H9 (cell line): Measurements from ENCODE around the gene ZNF865. TPM values are rescaled to one million over a fixed set of nuclear protein-coding genes. Genes with fewer than 3 reads are reported as not detected.

ENCODE experiments used
- DNase-seq: peaks from one replicate; pipeline ENCODE4 v3.0.0-alpha.2; 2017
- H2AFZ ChIP-seq: one replicate; pipeline ENCODE4 v1.6.1; 2013; ENCODE audit warnings: mild to moderate bottlenecking, low read length, control low read depth, moderate library complexity
- H2AK5ac ChIP-seq: 2 replicates; pipeline ENCODE4 v1.6.1; 2013; ENCODE audit warnings: low read length, control low read depth, mixed read lengths; ENCODE audit not compliant: insufficient read length
- H2BK120ac ChIP-seq: one replicate; pipeline ENCODE4 v1.6.1; 2013; ENCODE audit warnings: low read depth, mild to moderate bottlenecking, low read length, control low read depth, inconsistent platforms; ENCODE audit not compliant: poor library complexity, severe bottlenecking
- H2BK12ac ChIP-seq: 2 replicates; pipeline ENCODE4 v1.6.1; 2013; ENCODE audit warnings: low read length, control low read depth, mixed read lengths, low read depth; ENCODE audit not compliant: insufficient read length
- H2BK15ac ChIP-seq: 2 replicates; pipeline ENCODE4 v1.6.1; 2013; ENCODE audit warnings: low read depth, low read length, control low read depth
- H2BK20ac ChIP-seq: one replicate; pipeline ENCODE4 v1.6.1; 2013; ENCODE audit warnings: low read depth, mild to moderate bottlenecking, low read length, control low read depth, inconsistent platforms; ENCODE audit not compliant: poor library complexity, severe bottlenecking
- H2BK5ac ChIP-seq: 2 replicates; pipeline ENCODE4 v1.6.1; 2013; ENCODE audit warnings: low read length, control low read depth, mixed read lengths; ENCODE audit not compliant: insufficient read length
- H3K14ac ChIP-seq: 2 replicates; pipeline ENCODE4 v1.6.1; 2013; ENCODE audit warnings: low read length, control low read depth; ENCODE audit not compliant: insufficient read depth
- H3K18ac ChIP-seq: 2 replicates; pipeline ENCODE4 v1.6.1; 2013; ENCODE audit warnings: low read depth, mild to moderate bottlenecking, mixed read lengths, low read length, control low read depth; ENCODE audit not compliant: insufficient read length
- H3K23ac ChIP-seq: 2 replicates; pipeline ENCODE4 v1.6.1; 2013; ENCODE audit warnings: low read length, control low read depth, mixed read lengths, low read depth; ENCODE audit not compliant: insufficient read length
- H3K23me2 ChIP-seq: 2 replicates; pipeline ENCODE4 v1.6.1; 2013; ENCODE audit warnings: low read depth, mild to moderate bottlenecking, mixed read lengths, low read length, control low read depth; ENCODE audit not compliant: insufficient read length, poor library complexity, severe bottlenecking
- H3K27ac ChIP-seq: 2 replicates; pipeline ENCODE4 v1.5.1; 2013; ENCODE audit warnings: low read length, control low read depth, mixed read lengths, low read depth; ENCODE audit not compliant: insufficient read length
- H3K27me3 ChIP-seq: 2 replicates; pipeline ENCODE4 v1.6.1; 2013; ENCODE audit warnings: low read length, control low read depth, inconsistent platforms; ENCODE audit not compliant: insufficient read depth
- H3K4ac ChIP-seq: 2 replicates; pipeline ENCODE4 v1.6.1; 2013; ENCODE audit warnings: low read depth, mild to moderate bottlenecking, control low read depth, inconsistent platforms, low read length, moderate library complexity
- H3K4me1 ChIP-seq: 2 replicates; pipeline ENCODE4 v1.6.1; 2013; ENCODE audit warnings: low read length, control low read depth, inconsistent platforms; ENCODE audit not compliant: insufficient read depth
- H3K4me2 ChIP-seq: 2 replicates; pipeline ENCODE4 v1.6.1; 2013; ENCODE audit warnings: low read length, control low read depth, mixed read lengths; ENCODE audit not compliant: insufficient read length, insufficient read depth
- H3K56ac ChIP-seq: 2 replicates; pipeline ENCODE4 v1.6.1; 2013; ENCODE audit warnings: low read depth, mild to moderate bottlenecking, mixed read lengths, low read length, control low read depth; ENCODE audit not compliant: insufficient read length
- H3K79me1 ChIP-seq: 2 replicates; pipeline ENCODE4 v1.6.1; 2013; ENCODE audit warnings: low read depth, mild to moderate bottlenecking, moderate library complexity, low read length, control low read depth, inconsistent platforms; ENCODE audit not compliant: insufficient read depth, poor library complexity, severe bottlenecking
- H3K79me2 ChIP-seq: 2 replicates; pipeline ENCODE4 v1.6.1; 2013; ENCODE audit warnings: low read length, control low read depth, inconsistent platforms; ENCODE audit not compliant: insufficient read depth
- H3K9ac ChIP-seq: 2 replicates; pipeline ENCODE4 v1.6.1; 2013; ENCODE audit warnings: low read length, control low read depth, mixed read lengths; ENCODE audit not compliant: insufficient read length; ENCODE audit errors: extremely low read depth
- H3K9me3 ChIP-seq: one replicate; pipeline ENCODE4 v1.6.1; 2013; ENCODE audit warnings: low read depth, low read length, inconsistent platforms; ENCODE audit not compliant: control insufficient read depth
- H3T11ph ChIP-seq: one replicate; pipeline ENCODE4 v1.6.1; 2013; ENCODE audit warnings: mild to moderate bottlenecking, low read length, control low read depth, inconsistent platforms
- H4K20me1 ChIP-seq: one replicate; pipeline ENCODE4 v1.6.1; 2013; ENCODE audit not compliant: control insufficient read depth, insufficient read length, insufficient read depth
- H4K5ac ChIP-seq: 2 replicates; pipeline ENCODE4 v1.6.1; 2013; ENCODE audit warnings: low read depth, mild to moderate bottlenecking, mixed read lengths, low read length, control low read depth; ENCODE audit not compliant: insufficient read length
- H4K8ac ChIP-seq: replicated peaks from 2 replicates; pipeline ENCODE4 v1.6.1; 2013; ENCODE audit warnings: low read length, control low read depth, mixed read lengths, low read depth; ENCODE audit not compliant: insufficient read length
- H4K91ac ChIP-seq: 2 replicates; pipeline ENCODE4 v1.6.1; 2013; ENCODE audit warnings: low read depth, mild to moderate bottlenecking, moderate library complexity, mixed read lengths, low read length, control low read depth; ENCODE audit not compliant: insufficient read length
- H3K27ac Mint-ChIP-seq, 3 experiments: 2 replicates in 2 of 3; 3 replicates in 1 of 3; pipeline ENCODE4 v1.8.0; 2020 to 2021; ENCODE audit warnings: mixed read lengths in 3 of 3, mild to moderate bottlenecking in 1 of 3, moderate library complexity in 1 of 3
- H3K27me3 Mint-ChIP-seq: 2 replicates; pipeline ENCODE4 v1.8.0; 2021; ENCODE audit warnings: low read depth, mild to moderate bottlenecking, moderate library complexity, mixed read lengths
- H3K36me3 Mint-ChIP-seq, 3 experiments: 2 replicates in 2 of 3; 3 replicates in 1 of 3; pipeline ENCODE4 v1.8.0; 2020 to 2021; ENCODE audit warnings: low read depth in 3 of 3, mixed read lengths in 3 of 3; ENCODE audit not compliant: insufficient read depth in 1 of 3
- H3K4me1 Mint-ChIP-seq, 2 experiments: 2 replicates each; pipeline ENCODE4 v1.8.0; 2020; ENCODE audit warnings: mixed read lengths in 2 of 2
- H3K4me3 Mint-ChIP-seq, 2 experiments: 2 replicates in 1 of 2; 3 replicates in 1 of 2; pipeline ENCODE4 v1.8.0; 2020 to 2021; ENCODE audit warnings: mild to moderate bottlenecking in 2 of 2, mixed read lengths in 2 of 2, moderate library complexity in 1 of 2
- H3K9me3 Mint-ChIP-seq, 2 experiments: 2 replicates in 1 of 2; 3 replicates in 1 of 2; pipeline ENCODE4 v1.8.0; 2020; ENCODE audit warnings: mild to moderate bottlenecking in 2 of 2, mixed read lengths in 2 of 2, moderate library complexity in 1 of 2
- CTCF ChIP-seq: fragments of 200-600 bp; sonication (generic); conservative IDR thresholded peaks from 3 replicates; pipeline ENCODE4 v1.8.0; 2021; ENCODE audit warnings: antibody characterized with exemption, mild to moderate bottlenecking
- WGBS: extraction: QIAGEN DNeasy Blood & Tissue Kit; methylation state at CpG from one replicate; pipeline ENCODE4 v1.1.7; 2013; ENCODE audit warnings: missing lambda C conversion rate, low lambda C conversion rate, mixed read lengths; ENCODE audit not compliant: insufficient read length; ENCODE audit errors: extremely low coverage; 5-methylcytosine and 5-hydroxymethylcytosine counted together
- total RNA-seq: library from RNA; stranded (reverse); gene quantifications from 2 replicates; pipeline ENCODE4 v1.2.1, GENCODE V29; 2021

Gene ZNF865
- total RNA-seq, 1 experiment from 2014 or later, result 14.3 TPM

DNA sequence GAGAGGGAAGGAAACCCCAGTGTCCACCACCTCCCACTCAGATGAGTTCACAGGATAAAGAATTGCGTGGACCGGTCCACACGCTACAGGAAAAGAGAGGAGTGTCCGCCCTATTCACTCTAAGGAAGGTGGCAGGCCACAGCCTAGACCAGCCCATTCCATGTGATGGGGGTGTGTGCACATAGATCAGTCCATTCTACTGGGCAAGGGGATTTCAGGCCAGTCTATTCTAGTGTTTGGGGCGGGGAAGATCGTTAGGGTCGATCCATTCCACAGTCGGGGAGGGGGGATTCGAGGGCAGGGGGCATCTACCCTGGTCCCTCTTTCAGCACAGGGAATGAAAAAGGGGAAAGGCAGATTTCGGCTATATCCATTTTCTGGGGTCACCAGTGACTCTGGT lies 13.9 kb upstream of the ZNF865 start:
- Histone ChIP-seq H3K4me1 (no peaks in the 10 kb centered on the region; the same call in 1 of the 2 replicates), H2BK5ac (no peak overlapping the region), H4K20me1 (peaks cover 2% of the 10 kb centered on the region), H3K79me1 (no peaks in the 10 kb centered on the region), H3K27ac (no peak overlapping the region), H2BK12ac (no peak overlapping the region), H3K79me2 (no peaks in the 10 kb centered on the region), H2BK15ac (no peak overlapping the region), H3K23me2 (peaks cover 4% of the 10 kb centered on the region), H3K4me2 (no peak overlapping the region), H2BK120ac (no peak overlapping the region), H3K56ac (no peak overlapping the region), H3T11ph (no peak overlapping the region), H4K5ac (no peak overlapping the region), H4K91ac (no peak overlapping the region), H3K14ac (no peak overlapping the region), H2AFZ (no peak overlapping the region), H3K9ac (no peak overlapping the region), H2BK20ac (no peak overlapping the region), H3K27me3 (no peaks in the 10 kb centered on the region), H4K8ac (no peak overlapping the region), H3K4ac (no peak overlapping the region), H3K18ac (peak overlapping the region; percentile 15), H3K9me3 (no peaks in the 10 kb centered on the region), H3K23ac (no peak overlapping the region), H2AK5ac (no peak overlapping the region)
- no peak for TF ChIP-seq CTCF
- Mint-ChIP-seq H3K9me3 (no peaks in the 10 kb centered on the region; a peak in 1 of 5 replicates), H3K27ac (peak overlapping the region in 1 of 3 experiments; percentile 41; a peak in 2 of 7 replicates), H3K4me1 (peaks cover 20 to 37% of the 10 kb centered on the region in 2 experiments), H3K36me3 (peaks cover 20 to 26% (median 21%) of the 10 kb centered on the region in 3 experiments; a peak in 6 of 7 replicates), H3K4me3 (no peak overlapping the region; a peak in 1 of 5 replicates), H3K27me3 (no peaks in the 10 kb centered on the region; the same call in 1 of the 2 replicates)
- WGBS, result no CpG with 5 or more reads among the region's 10 CpGs
- peak; percentile 62 for DNase-seq
